Measurements from ENCODE around the gene FXYD5.

GRCh38 chr19:35161434-35161743 lies 6.9 kb downstream of the FXYD5 start:
- TF ChIP-seq CTCF (IDR thresholded peaks at IDR 0.05) (no peak), ZFX (IDR thresholded peaks at IDR 0.05; ENCODE audit: borderline replicate concordance) (no peak)
